ENCODE measurements around the gene HAPLN1.
A peak's percentile ranks its signal among the peaks of the same experiment; 100 is the strongest.

Gene HAPLN1

GRCh38 chr5:83720836-83721537 lies at the start of gene HAPLN1:
Gene HAPLN1 (minus strand): TSS chr5:83720855. CDS start chr5:83673523, 47,332 bp downstream.
- Histone ChIP-seq H3K27me3 (ENCODE audit: insufficient read depth, low read depth, severe bottlenecking) (no peaks in the 10 kb centered on the region), H3K9me3 (ENCODE audit: severe bottlenecking) (no peaks in the 10 kb centered on the region), H3K4me3 (ENCODE audit: low read depth, low read length) (peak within 1 kb of the TSS; percentile 72), H3K36me3 (no peaks in the 10 kb centered on the region), H3K27ac (peak within 1 kb of the TSS; percentile 70)
- TF ChIP-seq, protein P1, sequence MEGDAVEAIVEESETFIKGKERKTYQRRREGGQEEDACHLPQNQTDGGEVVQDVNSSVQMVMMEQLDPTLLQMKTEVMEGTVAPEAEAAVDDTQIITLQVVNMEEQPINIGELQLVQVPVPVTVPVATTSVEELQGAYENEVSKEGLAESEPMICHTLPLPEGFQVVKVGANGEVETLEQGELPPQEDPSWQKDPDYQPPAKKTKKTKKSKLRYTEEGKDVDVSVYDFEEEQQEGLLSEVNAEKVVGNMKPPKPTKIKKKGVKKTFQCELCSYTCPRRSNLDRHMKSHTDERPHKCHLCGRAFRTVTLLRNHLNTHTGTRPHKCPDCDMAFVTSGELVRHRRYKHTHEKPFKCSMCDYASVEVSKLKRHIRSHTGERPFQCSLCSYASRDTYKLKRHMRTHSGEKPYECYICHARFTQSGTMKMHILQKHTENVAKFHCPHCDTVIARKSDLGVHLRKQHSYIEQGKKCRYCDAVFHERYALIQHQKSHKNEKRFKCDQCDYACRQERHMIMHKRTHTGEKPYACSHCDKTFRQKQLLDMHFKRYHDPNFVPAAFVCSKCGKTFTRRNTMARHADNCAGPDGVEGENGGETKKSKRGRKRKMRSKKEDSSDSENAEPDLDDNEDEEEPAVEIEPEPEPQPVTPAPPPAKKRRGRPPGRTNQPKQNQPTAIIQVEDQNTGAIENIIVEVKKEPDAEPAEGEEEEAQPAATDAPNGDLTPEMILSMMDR (IDR thresholded peaks at IDR 0.05; ENCODE audit: low read depth, low read length) = no peak
- peak; percentile 22 for DNase-seq

- H3K27ac ChIP-seq = no peak overlapping the region
- H3K4me3 ChIP-seq (ENCODE audit: low read depth, low read length) = no peak overlapping the region
- peaks cover 16% of the 10 kb centered on the region for H3K9me3 ChIP-seq (ENCODE audit: severe bottlenecking)
- TF ChIP-seq, protein P1 (IDR thresholded peaks at IDR 0.05; ENCODE audit: low read depth, low read length) = no peak
- no peak for DNase-seq
- H3K27me3 ChIP-seq (ENCODE audit: insufficient read depth, low read depth, severe bottlenecking) = no peaks in the 10 kb centered on the region
- H3K36me3 ChIP-seq = no peaks in the 10 kb centered on the region
Observed at GRCh38 chr5:83767409-83767992, 46.8 kb upstream of the HAPLN1 start.

DNA sequence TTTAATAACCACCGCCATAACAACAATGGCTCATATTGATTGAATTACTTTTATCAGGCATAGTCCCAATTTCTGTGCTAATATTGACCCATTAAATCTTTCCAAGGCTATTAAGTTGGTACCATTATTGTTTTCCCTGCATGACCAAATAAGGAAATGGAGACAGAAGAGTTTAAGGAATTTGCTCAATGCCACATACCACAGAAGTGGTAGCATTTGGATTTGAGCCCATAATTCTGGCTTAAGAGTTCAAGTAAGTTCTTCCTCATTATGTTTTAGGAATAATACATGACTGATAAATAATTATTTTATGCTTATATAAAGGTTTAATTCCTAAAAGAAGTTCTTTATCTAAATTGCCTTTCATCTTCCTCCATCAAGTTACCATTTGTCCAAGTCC lies 43.4 kb upstream of the HAPLN1 start:
- Histone ChIP-seq H3K27me3 (ENCODE audit: insufficient read depth, low read depth, severe bottlenecking) (no peaks in the 10 kb centered on the region), H3K36me3 (no peaks in the 10 kb centered on the region), H3K27ac (no peak overlapping the region), H3K9me3 (ENCODE audit: severe bottlenecking) (peaks cover 16% of the 10 kb centered on the region), H3K4me3 (ENCODE audit: low read depth, low read length) (no peak overlapping the region)
- TF ChIP-seq, protein P1 (IDR thresholded peaks at IDR 0.05; ENCODE audit: low read depth, low read length) = no peak
- DNase-seq = no peak

DNA sequence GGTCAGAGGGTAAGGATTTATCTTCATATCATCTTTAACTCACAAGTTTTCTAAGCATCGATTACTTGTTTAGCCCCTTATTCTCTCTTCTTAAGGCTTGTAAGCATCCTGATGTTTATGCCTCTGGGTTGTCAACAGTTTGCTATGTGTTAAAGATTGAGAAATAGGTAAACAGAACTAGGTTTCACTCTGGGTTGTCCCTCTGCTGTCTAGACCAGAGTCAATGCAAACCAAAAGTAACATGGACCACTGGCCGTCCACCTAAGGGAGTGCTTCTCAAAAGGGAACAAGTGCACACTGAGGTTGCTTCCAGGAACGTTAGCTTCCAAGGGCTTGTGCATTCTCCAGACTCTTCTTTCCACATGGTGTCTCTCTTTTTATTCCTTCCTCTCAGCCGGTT lies 39.9 kb upstream of the HAPLN1 start:
- H3K36me3 ChIP-seq = no peaks in the 10 kb centered on the region
- no peaks in the 10 kb centered on the region for H3K27me3 ChIP-seq (ENCODE audit: insufficient read depth, low read depth, severe bottlenecking)
- H3K4me3 ChIP-seq (ENCODE audit: low read depth, low read length) = no peak overlapping the region
- no peak for DNase-seq
- no peaks in the 10 kb centered on the region for H3K9me3 ChIP-seq (ENCODE audit: severe bottlenecking)
- H3K27ac ChIP-seq = no peak overlapping the region
- TF ChIP-seq, protein P1 (IDR thresholded peaks at IDR 0.05; ENCODE audit: low read depth, low read length) = no peak

- Histone ChIP-seq H3K4me3 (ENCODE audit: low read depth, low read length) (no peak overlapping the region), H3K27ac (no peak overlapping the region), H3K9me3 (ENCODE audit: severe bottlenecking) (no peaks in the 10 kb centered on the region), H3K36me3 (no peaks in the 10 kb centered on the region), H3K27me3 (ENCODE audit: insufficient read depth, low read depth, severe bottlenecking) (no peaks in the 10 kb centered on the region)
- DNase-seq = no peak
- TF ChIP-seq, protein P1 (IDR thresholded peaks at IDR 0.05; ENCODE audit: low read depth, low read length) = no peak
Observed at GRCh38 chr5:83752700-83753099, 32.0 kb upstream of the HAPLN1 start.

Data from WERI-Rb-1 (cell line).